Osteocyte (in vitro differentiated cells): ENCODE results near the gene ARHGAP8. TPM values are rescaled to one million over a fixed set of nuclear protein-coding genes. Genes with fewer than 3 reads are reported as not detected.

Source experiments
- DNase-seq: peaks from one replicate; pipeline ENCODE4 v3.0.0; 2021; ENCODE audit warnings: mixed read lengths; ENCODE audit not compliant: unreplicated experiment; ENCODE audit errors: extremely low spot score
- H3K27ac Mint-ChIP-seq: one replicate; pipeline ENCODE4 v1.8.0; 2021; ENCODE audit warnings: mild to moderate bottlenecking, mixed read lengths; ENCODE audit not compliant: unreplicated experiment
- H3K27me3 Mint-ChIP-seq: one replicate; pipeline ENCODE4 v1.8.0; 2021; ENCODE audit warnings: mixed read lengths; ENCODE audit not compliant: unreplicated experiment
- H3K36me3 Mint-ChIP-seq: one replicate; pipeline ENCODE4 v1.8.0; 2021; ENCODE audit warnings: mixed read lengths; ENCODE audit not compliant: unreplicated experiment
- H3K4me1 Mint-ChIP-seq: one replicate; pipeline ENCODE4 v1.8.0; 2021; ENCODE audit warnings: mixed read lengths; ENCODE audit not compliant: unreplicated experiment
- H3K4me3 Mint-ChIP-seq: one replicate; pipeline ENCODE4 v1.8.0; 2021; ENCODE audit warnings: mild to moderate bottlenecking, moderate library complexity, mixed read lengths; ENCODE audit not compliant: unreplicated experiment
- H3K9me3 Mint-ChIP-seq: one replicate; pipeline ENCODE4 v1.8.0; 2021; ENCODE audit warnings: mixed read lengths; ENCODE audit not compliant: unreplicated experiment
- long read RNA-seq: library from polyadenylated mRNA; unstranded; transcript quantifications from one replicate; pipeline ENCODE4 v2.0.0, GENCODE V29; 2021
- total RNA-seq: library from RNA; stranded (reverse); gene quantifications from 2 replicates; pipeline ENCODE4 v1.2.1, GENCODE V29; 2021
- TF ChIP-seq, protein P1 (sequence below): fragments of 200-600 bp; sonication (generic); IDR thresholded peaks from 2 replicates; pipeline ENCODE4 v1.5.0; 2021; ENCODE audit warnings: antibody characterized with exemption, mild to moderate bottlenecking, moderate library complexity

Gene ARHGAP8
- 0.89 and 1.5 TPM in 2 replicates for total RNA-seq
- long read RNA-seq = 0 reads

DNA sequence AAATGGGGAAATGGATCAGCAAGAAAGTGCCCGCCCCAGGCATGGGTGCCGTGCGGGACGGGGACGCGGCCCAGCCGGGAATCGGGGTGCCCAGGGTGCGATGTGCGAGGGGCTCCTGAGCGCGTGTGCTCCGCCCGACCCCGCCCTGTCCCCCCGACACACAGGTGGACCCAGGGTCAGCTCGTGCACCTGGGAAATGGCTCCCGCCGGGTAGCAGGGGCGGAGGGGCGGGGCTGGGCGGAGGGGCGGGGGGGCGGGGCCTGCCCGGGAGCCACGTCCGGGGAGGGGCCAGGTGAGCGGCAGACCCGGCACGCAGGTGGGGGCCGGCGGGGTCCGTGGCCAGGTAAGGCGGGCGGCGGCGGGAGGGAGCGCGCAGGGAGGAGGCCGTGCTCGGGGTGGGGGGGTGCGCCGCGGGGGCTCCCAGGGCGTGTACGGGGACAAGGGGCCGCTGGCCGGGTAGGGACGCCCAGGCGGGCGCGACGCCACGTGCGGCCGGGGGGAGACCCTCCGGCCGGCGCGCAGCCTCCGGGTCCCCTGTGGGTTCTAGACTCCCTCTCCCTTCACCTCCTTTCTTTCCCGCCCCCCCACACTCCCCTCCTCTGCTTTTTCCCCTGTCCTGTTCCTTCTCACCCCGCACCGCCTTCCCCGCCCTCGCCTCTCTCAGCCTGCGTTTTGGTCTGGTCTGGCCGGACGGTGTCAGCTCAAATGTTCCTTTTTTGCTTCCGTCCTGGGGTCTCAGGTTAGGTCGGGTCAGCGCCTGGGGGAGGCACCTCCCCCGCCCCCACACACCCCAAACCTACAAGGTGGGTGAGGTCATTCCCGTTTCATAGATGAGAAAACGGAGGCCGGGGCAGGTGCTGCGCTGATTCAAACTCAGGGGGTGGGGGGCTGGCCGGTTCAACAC lies at the start of gene ARHGAP8:
Gene ARHGAP8, plus strand, starts transcription at position 291 of the 904 bp plus-strand sequence. CDS start 33,953 bp downstream, outside the sequence.
- no peaks in the 10 kb centered on the region for H3K9me3 Mint-ChIP-seq
- H3K27me3 Mint-ChIP-seq = peaks cover 53% of the 10 kb centered on the region
- TF ChIP-seq, protein P1, sequence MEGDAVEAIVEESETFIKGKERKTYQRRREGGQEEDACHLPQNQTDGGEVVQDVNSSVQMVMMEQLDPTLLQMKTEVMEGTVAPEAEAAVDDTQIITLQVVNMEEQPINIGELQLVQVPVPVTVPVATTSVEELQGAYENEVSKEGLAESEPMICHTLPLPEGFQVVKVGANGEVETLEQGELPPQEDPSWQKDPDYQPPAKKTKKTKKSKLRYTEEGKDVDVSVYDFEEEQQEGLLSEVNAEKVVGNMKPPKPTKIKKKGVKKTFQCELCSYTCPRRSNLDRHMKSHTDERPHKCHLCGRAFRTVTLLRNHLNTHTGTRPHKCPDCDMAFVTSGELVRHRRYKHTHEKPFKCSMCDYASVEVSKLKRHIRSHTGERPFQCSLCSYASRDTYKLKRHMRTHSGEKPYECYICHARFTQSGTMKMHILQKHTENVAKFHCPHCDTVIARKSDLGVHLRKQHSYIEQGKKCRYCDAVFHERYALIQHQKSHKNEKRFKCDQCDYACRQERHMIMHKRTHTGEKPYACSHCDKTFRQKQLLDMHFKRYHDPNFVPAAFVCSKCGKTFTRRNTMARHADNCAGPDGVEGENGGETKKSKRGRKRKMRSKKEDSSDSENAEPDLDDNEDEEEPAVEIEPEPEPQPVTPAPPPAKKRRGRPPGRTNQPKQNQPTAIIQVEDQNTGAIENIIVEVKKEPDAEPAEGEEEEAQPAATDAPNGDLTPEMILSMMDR = no peak
- no peak for DNase-seq
- H3K36me3 Mint-ChIP-seq = no peaks in the 10 kb centered on the region
- peak within 1 kb of the TSS; percentile 4 for H3K4me3 Mint-ChIP-seq
- peaks cover 4% of the 10 kb centered on the region for H3K4me1 Mint-ChIP-seq
- no peak within 1 kb of the TSS for H3K27ac Mint-ChIP-seq

DNA sequence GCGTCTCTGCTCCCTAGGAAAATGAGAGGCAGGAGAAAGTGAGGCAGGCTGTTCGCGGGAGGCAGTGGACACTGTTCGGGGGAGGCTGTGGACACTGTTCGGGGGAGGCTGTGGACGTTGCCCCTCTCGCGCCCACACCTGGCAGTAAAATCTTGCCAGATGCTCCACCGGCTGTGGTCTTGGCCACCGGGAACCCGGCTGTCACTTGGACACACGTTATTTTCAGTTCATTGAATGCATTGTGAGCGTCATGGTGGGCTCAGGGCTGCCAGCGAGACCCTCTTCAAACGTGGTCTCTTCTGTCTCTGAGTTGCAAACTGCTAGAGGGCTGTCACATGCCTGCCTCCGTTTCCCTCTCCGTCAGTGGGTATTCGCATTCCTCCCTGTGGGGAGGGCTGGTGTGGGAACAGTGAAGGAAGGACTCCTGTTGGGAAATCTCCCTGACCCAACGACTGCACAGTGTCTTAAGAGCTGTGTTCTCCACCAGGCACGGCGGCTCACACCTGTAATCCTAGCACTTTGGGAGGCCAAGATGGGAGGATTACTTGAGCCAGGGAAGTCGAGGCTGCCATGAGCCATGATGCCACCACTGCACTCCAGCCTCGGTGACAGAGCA lies 49.0 kb upstream of the ARHGAP8 start:
- Mint-ChIP-seq H3K4me3 (peak overlapping the region; percentile 78), H3K36me3 (no peaks in the 10 kb centered on the region), H3K4me1 (peaks cover 29% of the 10 kb centered on the region), H3K27ac (peak overlapping the region; percentile 28), H3K9me3 (no peaks in the 10 kb centered on the region), H3K27me3 (no peaks in the 10 kb centered on the region)
- TF ChIP-seq, protein P1 = no peak
- no peak for DNase-seq

DNA sequence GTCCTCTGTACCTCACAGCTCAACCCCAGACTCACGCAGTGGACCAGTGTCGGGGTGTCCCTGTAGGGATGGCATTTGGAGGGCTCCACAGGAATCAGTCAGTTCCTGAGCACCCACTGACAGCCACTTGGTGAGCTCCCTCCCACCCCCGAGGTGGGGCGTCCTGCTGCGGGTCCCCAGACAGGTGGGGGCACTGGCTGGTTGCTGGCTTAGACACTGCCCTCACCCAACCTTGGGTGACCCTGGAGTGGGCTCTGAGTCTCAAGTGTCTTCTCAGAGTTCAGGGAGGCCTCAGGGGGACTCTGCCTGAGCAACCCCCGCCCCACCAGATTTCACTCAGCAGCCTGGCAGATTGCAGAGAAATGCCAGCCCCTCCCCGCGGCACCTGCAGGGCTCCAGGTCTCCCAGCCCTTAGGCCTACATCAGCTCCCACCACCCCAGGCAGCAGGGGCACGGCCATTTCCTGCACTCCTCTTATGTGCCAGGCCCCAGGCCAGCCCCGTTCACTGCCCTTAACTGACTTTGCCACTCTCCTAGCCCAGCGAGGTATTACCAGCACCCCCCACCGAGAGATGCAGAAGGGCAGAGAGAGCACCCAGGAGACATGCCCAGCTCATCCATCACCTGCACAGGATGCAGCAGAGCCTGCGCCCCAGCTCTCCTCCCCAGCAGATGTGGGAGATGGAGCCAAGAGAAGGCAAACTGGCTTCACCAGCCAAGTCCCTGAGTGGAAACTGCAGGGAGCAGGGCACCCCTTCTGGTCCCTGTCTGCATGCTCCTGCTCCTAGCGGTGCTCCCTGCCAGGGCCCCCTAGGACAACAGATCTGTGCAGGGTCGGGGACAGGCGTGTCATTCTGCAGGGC lies 48.0 kb upstream of the ARHGAP8 start:
- H3K27me3 Mint-ChIP-seq = no peaks in the 10 kb centered on the region
- H3K36me3 Mint-ChIP-seq = no peaks in the 10 kb centered on the region
- H3K9me3 Mint-ChIP-seq = no peaks in the 10 kb centered on the region
- TF ChIP-seq, protein P1 = no peak
- no peak overlapping the region for H3K27ac Mint-ChIP-seq
- no peak overlapping the region for H3K4me3 Mint-ChIP-seq
- H3K4me1 Mint-ChIP-seq = peaks cover 19% of the 10 kb centered on the region
- DNase-seq = no peak

DNA sequence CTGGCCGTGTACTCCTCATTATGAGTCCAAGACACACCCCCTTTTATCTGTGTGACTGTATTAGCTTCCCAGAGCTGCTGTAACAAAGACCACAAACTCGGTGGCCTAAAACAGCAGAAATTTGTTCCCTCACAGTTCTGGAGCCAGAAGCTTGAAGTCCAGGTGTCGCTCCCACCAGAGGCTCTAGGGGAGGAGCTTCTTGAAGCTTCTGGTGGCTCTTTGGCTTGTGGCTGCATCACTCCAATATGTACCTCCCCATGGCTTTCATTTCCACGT lies 47.4 kb upstream of the ARHGAP8 start:
- Mint-ChIP-seq H3K27me3 (no peaks in the 10 kb centered on the region), H3K4me3 (no peak overlapping the region), H3K9me3 (no peaks in the 10 kb centered on the region), H3K36me3 (no peaks in the 10 kb centered on the region), H3K4me1 (peaks cover 13% of the 10 kb centered on the region), H3K27ac (no peak overlapping the region)
- no peak for DNase-seq
- TF ChIP-seq, protein P1 = no peak
